KOPT-K1 (cell line): ENCODE results near the gene ROR2.

Experiments used
- H3K27ac ChIP-seq: fragments of 200-600 bp; sonication (generic); 2 replicates; pipeline ENCODE4 v1.5.1; 2016; ENCODE audit warnings: antibody characterized with exemption, mild to moderate bottlenecking, low read depth, low read length; ENCODE audit not compliant: poor library complexity, severe bottlenecking
- H3K36me3 ChIP-seq: fragments of 200-600 bp; sonication (generic); 2 replicates; pipeline ENCODE4 v1.5.1; 2017; ENCODE audit warnings: antibody characterized with exemption, mild to moderate bottlenecking, low read length, moderate library complexity; ENCODE audit not compliant: insufficient read depth
- H3K9me3 ChIP-seq: fragments of 200-600 bp; sonication (generic); 2 replicates; pipeline ENCODE4 v1.5.1; 2017; ENCODE audit warnings: antibody characterized with exemption, low read length, mild to moderate bottlenecking; ENCODE audit not compliant: insufficient read depth, poor library complexity, severe bottlenecking

Gene ROR2

GRCh38 chr9:91939978-91940377 lies 10.1 kb downstream of the ROR2 start:
- H3K9me3 ChIP-seq, result no peaks in the 10 kb centered on the region
- no peak overlapping the region for H3K27ac ChIP-seq
- no peaks in the 10 kb centered on the region for H3K36me3 ChIP-seq

GRCh38 chr9:91937727-91938126 lies 12.3 kb downstream of the ROR2 start:
- Histone ChIP-seq H3K9me3 (no peaks in the 10 kb centered on the region), H3K36me3 (no peaks in the 10 kb centered on the region), H3K27ac (no peak overlapping the region)

GRCh38 chr9:91937056-91937455 lies 13.0 kb downstream of the ROR2 start:
- Histone ChIP-seq H3K27ac (no peak overlapping the region), H3K9me3 (no peaks in the 10 kb centered on the region), H3K36me3 (no peaks in the 10 kb centered on the region)

- Histone ChIP-seq H3K9me3 (peaks cover 8% of the 10 kb centered on the region), H3K36me3 (no peaks in the 10 kb centered on the region), H3K27ac (no peak overlapping the region)
These were observed 14.1 kb downstream of the ROR2 start for GRCh38 chr9:91935805-91936514.

- no peak overlapping the region for H3K27ac ChIP-seq
- no peaks in the 10 kb centered on the region for H3K36me3 ChIP-seq
- peaks cover 15% of the 10 kb centered on the region for H3K9me3 ChIP-seq
These were observed 14.8 kb downstream of the ROR2 start for GRCh38 chr9:91935066-91935749.

GRCh38 chr9:91934654-91935053 lies 15.4 kb downstream of the ROR2 start:
- no peak overlapping the region for H3K27ac ChIP-seq
- no peaks in the 10 kb centered on the region for H3K36me3 ChIP-seq
- H3K9me3 ChIP-seq, result peaks cover 21% of the 10 kb centered on the region

GRCh38 chr9:91933556-91934352 lies 16.3 kb downstream of the ROR2 start:
- no peak overlapping the region for H3K27ac ChIP-seq

GRCh38 chr9:91930475-91930874 lies 19.6 kb downstream of the ROR2 start:
- Histone ChIP-seq H3K36me3 (no peaks in the 10 kb centered on the region), H3K27ac (no peak overlapping the region), H3K9me3 (peaks cover 35% of the 10 kb centered on the region)

More at GRCh38 chr9:91933556-91934352, 16.3 kb downstream of the ROR2 start:
- H3K9me3 ChIP-seq, result peaks cover 30% of the 10 kb centered on the region
- H3K36me3 ChIP-seq, result no peaks in the 10 kb centered on the region

- Histone ChIP-seq H3K27ac (no peak overlapping the region), H3K36me3 (no peaks in the 10 kb centered on the region), H3K9me3 (peaks cover 35% of the 10 kb centered on the region)
These were observed 20.7 kb downstream of the ROR2 start for GRCh38 chr9:91929331-91929730.

GRCh38 chr9:91927922-91928510 lies 22.0 kb downstream of the ROR2 start:
- Histone ChIP-seq H3K27ac (no peak overlapping the region), H3K9me3 (peaks cover 35% of the 10 kb centered on the region), H3K36me3 (no peaks in the 10 kb centered on the region)

- no peaks in the 10 kb centered on the region for H3K36me3 ChIP-seq
- H3K27ac ChIP-seq, result no peak overlapping the region
- peaks cover 9% of the 10 kb centered on the region for H3K9me3 ChIP-seq
These were observed 25.9 kb downstream of the ROR2 start for GRCh38 chr9:91924090-91924489.

- H3K9me3 ChIP-seq, result no peaks in the 10 kb centered on the region
- no peaks in the 10 kb centered on the region for H3K36me3 ChIP-seq
- no peak overlapping the region for H3K27ac ChIP-seq
These were observed 26.9 kb downstream of the ROR2 start for GRCh38 chr9:91923145-91923544.

GRCh38 chr9:91921371-91921770 lies 28.7 kb downstream of the ROR2 start:
- Histone ChIP-seq H3K27ac (no peak overlapping the region), H3K9me3 (no peaks in the 10 kb centered on the region), H3K36me3 (no peaks in the 10 kb centered on the region)

- no peaks in the 10 kb centered on the region for H3K36me3 ChIP-seq
- H3K9me3 ChIP-seq, result no peaks in the 10 kb centered on the region
- H3K27ac ChIP-seq, result no peak overlapping the region
These were observed 29.2 kb downstream of the ROR2 start for GRCh38 chr9:91920630-91921350.
